HG03159 (cell line): ENCODE results near the gene NT5C3A.
"Not testable (repeated sequence)": the region's sequence is repeated elsewhere in the genome, so short reads cannot be mapped to it uniquely, and the experiment has no call there.

Source experiments
- ATAC-seq: cut with Tn5 transposase; IDR thresholded peaks from one replicate; pipeline ENCODE4 v1.9.1; 2021; ENCODE audit warnings: mild to moderate bottlenecking, moderate library complexity; ENCODE audit not compliant: unreplicated experiment

Gene NT5C3A

DNA sequence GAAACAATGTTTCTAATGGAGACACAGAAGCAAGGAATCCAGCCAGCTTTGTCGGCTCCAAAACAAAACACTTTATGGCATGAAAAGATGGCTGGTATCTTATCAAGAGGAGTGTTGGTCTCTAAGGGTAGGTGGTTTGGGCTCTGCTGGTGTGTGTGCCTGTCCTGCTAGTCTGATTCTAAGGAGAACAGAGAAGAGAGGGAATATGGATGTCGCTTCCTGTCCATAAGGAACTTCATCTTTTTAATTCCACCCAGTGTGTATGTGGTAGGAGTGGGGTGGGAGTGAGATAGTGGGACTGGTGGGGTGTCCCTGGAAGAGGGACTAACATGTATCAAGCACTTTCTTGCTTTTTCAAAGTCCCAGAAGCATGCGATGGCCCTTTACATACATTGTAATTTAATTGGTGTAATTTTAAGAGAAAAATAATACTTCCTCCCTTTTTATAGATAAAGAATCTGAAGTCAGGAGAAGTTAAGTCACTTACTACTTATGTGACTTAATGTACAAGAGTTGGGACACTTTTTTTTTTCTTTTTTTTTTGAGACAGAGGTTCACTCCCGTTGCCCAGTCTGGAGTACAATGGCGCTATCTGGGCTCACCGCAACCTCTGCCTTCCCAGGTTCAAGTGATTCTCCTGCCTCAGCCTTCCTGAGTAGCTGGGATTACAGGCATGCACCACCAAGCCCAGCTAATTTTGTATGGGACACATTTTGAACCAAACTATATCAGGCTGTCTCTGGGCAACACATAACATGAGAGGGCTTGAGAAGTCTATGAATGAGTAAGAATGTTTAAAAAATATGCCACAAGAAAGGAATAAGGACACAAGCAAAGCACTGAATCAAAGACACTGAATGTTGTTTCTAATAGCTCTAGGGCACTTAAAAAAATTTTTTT, 18.8 kb downstream of the NT5C3A start:
- no peak for ATAC-seq

GRCh38 chr7:33041631-33042428, 20.7 kb downstream of the NT5C3A start:
- ATAC-seq = no peak

- ATAC-seq = peak; percentile 91
Measured at GRCh38 chr7:33040803-33041516, 21.6 kb downstream of the NT5C3A start.

DNA sequence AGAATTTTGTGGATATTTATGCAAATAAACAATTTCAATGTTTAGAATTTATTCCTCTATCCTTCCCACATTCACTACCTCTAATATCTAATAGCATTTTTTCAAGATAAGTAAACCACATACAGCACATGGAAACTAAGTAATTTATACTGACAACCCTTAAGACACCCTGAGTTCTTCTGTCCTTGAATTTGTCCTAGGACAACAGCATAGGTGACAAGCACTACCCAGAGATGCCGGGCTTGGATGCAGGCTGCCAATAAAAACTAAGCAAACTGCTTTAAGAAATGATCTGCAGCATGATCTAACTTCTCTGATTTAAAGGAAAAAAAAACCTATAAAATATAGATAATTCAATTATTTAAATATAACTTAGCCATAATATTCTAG, 22.7 kb downstream of the NT5C3A start:
- ATAC-seq = no peak

- peak; percentile 42 for ATAC-seq
Measured at GRCh38 chr7:33039257-33039902, 23.2 kb downstream of the NT5C3A start.

- ATAC-seq = no peak
Measured at GRCh38 chr7:33038639-33039038, 23.9 kb downstream of the NT5C3A start.

DNA sequence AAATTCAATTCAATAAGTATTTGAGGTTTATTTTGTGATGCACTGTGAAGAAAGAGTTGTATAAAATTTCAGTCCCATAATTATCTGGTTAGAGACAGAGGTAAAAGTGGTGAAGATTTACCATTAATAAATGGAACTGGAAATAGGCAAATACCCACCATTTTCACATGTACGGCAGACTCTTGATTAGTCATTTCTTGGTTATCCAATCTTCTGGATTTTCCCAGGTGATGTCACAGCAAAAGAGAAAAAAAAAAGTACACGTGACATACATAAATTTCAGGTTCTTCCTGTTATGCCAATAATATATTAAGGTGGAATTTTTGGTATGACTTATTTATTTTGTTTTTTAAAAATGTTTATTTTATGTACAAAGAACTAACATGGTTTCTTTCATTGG, 26.8 kb downstream of the NT5C3A start:
- no peak for ATAC-seq

GRCh38 chr7:33024189-33024757, 38.3 kb downstream of the NT5C3A start:
- ATAC-seq = no peak

DNA sequence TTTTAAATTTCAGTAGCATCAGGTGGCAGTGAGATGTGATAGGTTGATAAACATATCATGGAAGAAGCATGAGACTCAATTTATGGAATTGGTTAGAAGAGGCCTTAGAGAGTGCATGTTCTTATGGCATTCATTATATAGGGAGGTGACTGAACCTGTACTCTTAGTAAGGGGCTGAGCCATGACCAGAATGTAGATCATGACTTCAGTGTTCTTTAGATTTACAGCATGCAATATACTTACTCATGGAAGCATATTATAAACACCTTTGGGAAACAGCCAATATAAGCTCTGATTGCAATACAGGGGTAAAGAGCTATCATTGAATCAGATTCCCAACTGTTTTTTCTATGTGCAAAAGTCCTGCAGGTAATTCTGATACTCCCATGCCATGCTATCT, 50.2 kb downstream of the NT5C3A start:
- ATAC-seq = no peak

DNA sequence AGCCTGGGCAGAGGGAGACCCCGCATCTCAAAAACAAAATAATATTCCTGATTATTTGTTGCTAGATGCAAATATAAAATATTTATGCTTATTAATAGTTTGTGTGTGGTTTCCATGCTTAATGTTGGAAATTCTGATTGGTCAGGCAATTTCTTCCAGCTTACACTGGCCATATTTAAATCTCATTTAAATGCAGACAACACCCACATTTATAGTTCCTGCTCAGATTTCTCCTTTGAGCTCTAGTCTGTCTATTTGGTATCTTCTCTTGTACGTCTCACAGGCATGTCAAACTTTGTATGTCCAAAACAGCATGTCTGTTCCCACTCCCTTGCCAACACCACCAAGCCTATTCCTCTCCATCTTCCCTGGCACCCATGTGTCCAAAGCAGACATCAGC, 52.8 kb downstream of the NT5C3A start:
- no peak for ATAC-seq

GRCh38 chr7:33005690-33006089, 56.9 kb downstream of the NT5C3A start:
- not testable (repeated sequence) for ATAC-seq

GRCh38 chr7:33005193-33005592, 57.4 kb downstream of the NT5C3A start:
- ATAC-seq = not testable (repeated sequence)

DNA sequence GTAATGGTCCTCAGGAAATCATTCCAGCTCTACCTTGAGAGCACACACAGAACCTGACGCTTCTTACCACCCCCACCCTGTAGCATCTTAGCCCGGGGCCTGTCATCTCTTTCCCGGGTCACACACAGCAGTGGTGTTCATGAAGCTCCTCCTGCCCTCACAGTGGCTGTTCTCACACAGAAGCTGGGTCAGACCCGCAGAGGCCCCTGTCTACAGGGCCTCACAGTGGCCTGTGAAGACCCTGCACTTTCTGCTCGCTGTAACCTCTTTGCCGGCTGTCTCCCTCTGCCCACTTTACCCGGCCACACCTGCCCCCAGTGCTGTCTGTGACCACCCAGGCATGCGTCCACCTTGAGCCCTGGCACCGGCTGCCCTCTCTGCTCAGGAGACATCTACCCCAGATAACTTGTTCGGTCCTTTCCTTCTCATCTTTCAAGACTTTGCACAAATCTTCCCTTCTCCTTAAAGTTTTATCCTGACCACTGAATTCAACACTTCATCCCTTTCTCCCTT, 58.4 kb downstream of the NT5C3A start:
- ATAC-seq = not testable (repeated sequence)

- ATAC-seq = not testable (repeated sequence)
Measured at GRCh38 chr7:33003111-33003510, 59.5 kb downstream of the NT5C3A start.

DNA sequence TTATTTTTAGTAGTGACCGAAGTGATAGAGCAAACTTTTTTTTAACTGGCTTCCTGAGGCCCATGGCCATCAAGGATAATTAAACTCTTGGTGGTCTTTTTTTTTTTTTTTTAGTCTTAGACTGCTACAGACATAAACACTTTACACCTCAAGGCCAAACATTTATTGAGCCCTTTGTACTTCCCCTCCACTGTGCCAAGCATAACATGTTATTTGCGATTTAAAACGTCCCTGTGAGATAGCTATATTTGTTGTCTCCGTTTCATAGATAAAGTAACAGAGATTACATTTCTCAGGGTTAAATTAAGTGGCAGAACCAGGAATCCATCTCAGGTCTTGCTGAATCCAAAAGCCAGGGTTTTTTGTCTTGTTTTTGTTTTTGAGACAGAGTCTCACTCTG, 63.2 kb downstream of the NT5C3A start:
- not testable (repeated sequence) for ATAC-seq

DNA sequence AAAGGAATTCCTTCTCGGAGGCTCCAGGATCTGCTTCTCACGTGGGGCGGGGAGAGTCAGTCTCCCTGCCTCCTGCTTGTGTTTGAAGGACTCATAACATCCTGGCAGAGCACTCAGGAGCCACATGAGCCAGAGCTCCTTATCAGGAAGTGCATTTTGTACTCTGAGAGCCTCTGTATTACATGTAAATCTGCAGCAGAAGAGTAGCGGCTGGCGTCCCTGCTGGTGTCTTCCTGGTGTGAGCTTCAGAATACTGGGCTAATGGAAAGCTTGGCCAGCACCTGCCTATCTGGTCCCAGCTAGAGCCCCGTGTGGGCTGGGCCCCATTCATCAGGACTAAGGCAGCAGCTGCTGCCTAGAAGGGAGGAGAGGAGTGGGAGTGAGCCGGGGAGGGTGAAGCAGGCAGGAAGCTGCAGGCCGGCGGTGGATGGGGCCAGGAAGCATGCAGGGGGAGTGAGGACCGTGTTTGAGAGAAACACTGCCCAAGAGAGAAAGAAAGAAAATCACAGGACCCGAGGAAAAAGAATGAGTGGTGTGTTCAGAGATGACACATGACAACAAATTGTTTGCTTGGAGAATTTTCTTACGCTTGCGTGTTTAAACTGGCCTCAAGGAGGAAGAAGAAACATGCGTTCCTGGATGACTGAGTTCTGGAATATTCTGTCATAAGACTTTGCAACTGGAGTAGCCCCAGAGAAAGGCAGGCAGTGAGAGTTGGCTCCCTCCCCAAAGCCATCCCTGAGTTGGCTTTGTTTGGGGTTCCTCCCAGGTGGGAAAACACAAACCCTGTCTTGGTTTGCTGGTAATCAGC, 64.0 kb downstream of the NT5C3A start:
- peak; percentile 51 for ATAC-seq

GRCh38 chr7:32997956-32998355, 64.6 kb downstream of the NT5C3A start:
- not testable (repeated sequence) for ATAC-seq

- ATAC-seq = not testable (repeated sequence)
Measured at GRCh38 chr7:32992750-32993149, 69.8 kb downstream of the NT5C3A start.

DNA sequence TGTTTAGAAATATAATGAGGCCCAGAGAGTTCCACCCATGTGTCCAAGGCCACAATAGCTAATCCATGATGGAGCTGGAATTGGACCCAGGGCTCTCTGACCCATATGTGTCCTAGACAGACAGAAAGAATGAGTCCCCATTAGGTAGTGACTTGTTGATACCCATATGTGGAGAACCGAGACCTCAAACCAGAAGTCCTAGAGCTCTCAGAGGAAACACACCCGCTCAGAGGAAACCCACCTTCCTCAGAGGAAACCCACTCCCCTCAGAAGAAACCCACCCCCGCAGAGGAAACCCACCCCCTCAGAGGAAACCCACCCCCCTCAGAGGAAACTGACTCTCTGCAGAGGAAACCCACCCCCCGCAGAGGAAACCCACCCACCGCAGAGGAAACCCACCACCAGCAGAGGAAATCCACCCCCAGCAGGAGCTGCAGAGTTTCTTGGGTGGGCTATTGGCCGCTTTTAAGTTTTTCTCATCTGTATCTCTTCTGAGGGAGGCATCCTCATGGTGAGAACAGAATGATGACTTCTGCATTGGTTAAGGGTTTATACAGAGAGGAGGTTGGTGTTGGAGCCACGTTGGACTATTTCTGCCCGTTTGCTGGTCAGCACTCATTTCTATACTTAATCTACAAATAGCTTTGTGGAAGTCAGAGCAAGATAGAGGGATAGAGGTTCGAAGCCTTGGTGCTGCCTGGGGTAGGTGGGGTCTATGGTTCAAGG, 70.4 kb downstream of the NT5C3A start:
- ATAC-seq = not testable (repeated sequence)
